Natural killer cell (primary cell): Measurements from ENCODE around the gene IGF1R. TPM values are rescaled to one million over a fixed set of nuclear protein-coding genes. Genes with fewer than 3 reads are reported as not detected.

ENCODE experiments used
- ATAC-seq, 3 donors: fragments of 150-1000 bp in 2 of 3; fragments of 200-7000 bp in 1 of 3; cut with Tn5 transposase; 1 replicate in 1 of 3; 2 replicates in 2 of 3; pipeline ENCODE4 v1.10.0; 2021; ENCODE audit warnings: mild to moderate bottlenecking in 2 of 3, moderate library complexity in 2 of 3
- DNase-seq, 2 donors: peaks; one replicate each; pipeline versions ENCODE4 v3.0.0 to v3.0.0-alpha.2; 2013 to 2021; ENCODE audit warnings: mixed read lengths in 1 of 2
- H3K27ac ChIP-seq: one replicate; pipeline ENCODE4 v1.5.1; 2013; ENCODE audit warnings: mild to moderate bottlenecking, low read length
- H3K27me3 ChIP-seq: one replicate; pipeline ENCODE4 v1.6.1; 2013; ENCODE audit warnings: low read length; ENCODE audit not compliant: control insufficient read depth, insufficient read depth
- H3K36me3 ChIP-seq: one replicate; pipeline ENCODE4 v1.6.1; 2013; ENCODE audit warnings: low read length; ENCODE audit not compliant: control insufficient read depth, insufficient read depth
- H3K4me1 ChIP-seq: one replicate; pipeline ENCODE4 v1.6.1; 2013; ENCODE audit warnings: low read length; ENCODE audit not compliant: control insufficient read depth, insufficient read depth
- H3K4me3 ChIP-seq: one replicate; pipeline ENCODE4 v1.5.1; 2013; ENCODE audit warnings: low read length
- H3K9me3 ChIP-seq: one replicate; pipeline ENCODE4 v1.6.1; 2013; ENCODE audit warnings: low read length; ENCODE audit not compliant: control insufficient read depth, insufficient read depth
- H3K27ac Mint-ChIP-seq, 2 donors: one replicate each; pipeline ENCODE4 v1.8.0; 2022; ENCODE audit warnings: mild to moderate bottlenecking in 2 of 2, mixed read lengths in 2 of 2, moderate library complexity in 1 of 2
- H3K27me3 Mint-ChIP-seq, 2 donors: one replicate each; pipeline ENCODE4 v1.8.0; 2022; ENCODE audit warnings: low read depth in 2 of 2, mixed read lengths in 2 of 2
- H3K36me3 Mint-ChIP-seq: one replicate; pipeline ENCODE4 v1.8.0; 2022; ENCODE audit warnings: mixed read lengths
- H3K4me1 Mint-ChIP-seq, 2 donors: one replicate each; pipeline ENCODE4 v1.8.0; 2022; ENCODE audit warnings: mixed read lengths in 2 of 2
- H3K4me3 Mint-ChIP-seq: one replicate; pipeline ENCODE4 v1.8.0; 2022; ENCODE audit warnings: mild to moderate bottlenecking, moderate library complexity, mixed read lengths
- H3K9me3 Mint-ChIP-seq, 2 donors: one replicate each; pipeline ENCODE4 v1.8.0; 2022; ENCODE audit warnings: mixed read lengths in 2 of 2
- CTCF ChIP-seq: fragments of 200-600 bp; IDR thresholded peaks from one replicate; pipeline ENCODE4 v1.8.0; 2022; ENCODE audit warnings: antibody characterized with exemption
- WGBS: methylation state at CpG from one replicate; pipeline ENCODE4 v1.1.7; 2013; ENCODE audit warnings: missing lambda C conversion rate; ENCODE audit not compliant: insufficient coverage; 5-methylcytosine and 5-hydroxymethylcytosine counted together
- intact Hi-C: fragments of 100-400 bp; cut with micrococcal nuclease; formaldehyde crosslinking; loops from one replicate; pipeline ENCODE4 v1.14.2; 2022
- total RNA-seq, 4 donors: library from RNA; stranded (reverse); fragments of 120-200 nt in 1 of 4; gene quantifications; one replicate each; pipeline versions ENCODE4 v1.2.3 to v1.2.4, GENCODE V29; 2013 to 2022

The IGF1R gene
- total RNA-seq, 3 donors from 2014 or later (not counting 1 experiment from before 2014, with no cell fraction given) = 47.3 to 50.7 (median 49.0) TPM

- Mint-ChIP-seq H3K9me3 (no peaks in the 10 kb centered on the region), H3K4me1 (peaks cover 36 to 58% of the 10 kb centered on the region in 2 donors), H3K27me3 (no peaks in the 10 kb centered on the region), H3K27ac (no peak overlapping the region), H3K36me3 (no peaks in the 10 kb centered on the region), H3K4me3 (no peak overlapping the region)
- Histone ChIP-seq H3K9me3 (no peaks in the 10 kb centered on the region), H3K36me3 (no peaks in the 10 kb centered on the region), H3K4me3 (no peak overlapping the region), H3K4me1 (peaks cover 13% of the 10 kb centered on the region), H3K27ac (no peak overlapping the region), H3K27me3 (no peaks in the 10 kb centered on the region)
- WGBS = 81% methylated on average over 7 of the region's 11 CpGs
- ATAC-seq (no peak), DNase-seq (no peak)
- intact Hi-C loops = no loop called here
- TF ChIP-seq CTCF = no peak
These were observed 51.5 kb downstream of the IGF1R start for GRCh38 chr15:98699591-98700424.

GRCh38 chr15:98700519-98700918 is 52.2 kb downstream of the IGF1R start:
- DNase-seq (peak in 1 of 2 donors; percentile 15), ATAC-seq (no peak)
- Histone ChIP-seq H3K4me1 (peaks cover 16% of the 10 kb centered on the region), H3K27ac (no peak overlapping the region), H3K4me3 (no peak overlapping the region), H3K9me3 (no peaks in the 10 kb centered on the region), H3K27me3 (no peaks in the 10 kb centered on the region), H3K36me3 (no peaks in the 10 kb centered on the region)
- Mint-ChIP-seq H3K36me3 (no peaks in the 10 kb centered on the region), H3K4me3 (no peak overlapping the region), H3K27me3 (no peaks in the 10 kb centered on the region), H3K27ac (no peak overlapping the region), H3K9me3 (no peaks in the 10 kb centered on the region), H3K4me1 (peaks cover 33 to 52% of the 10 kb centered on the region in 2 donors)
- 83% methylated on average over 6 of the region's 6 CpGs for WGBS
- no peak for TF ChIP-seq CTCF
- intact Hi-C loops = no loop called here

- 32% methylated on average over 5 of the region's 6 CpGs for WGBS
- H3K4me3 Mint-ChIP-seq = no peak overlapping the region
These were observed 54.9 kb downstream of the IGF1R start for GRCh38 chr15:98703126-98703685.

More at GRCh38 chr15:98703126-98703685, 54.9 kb downstream of the IGF1R start:
- no peaks in the 10 kb centered on the region for H3K9me3 ChIP-seq
- ATAC-seq = no peak
- peaks cover 21 to 43% of the 10 kb centered on the region in 2 donors for H3K4me1 Mint-ChIP-seq
- H3K9me3 Mint-ChIP-seq = no peaks in the 10 kb centered on the region
- peaks cover 16% of the 10 kb centered on the region for H3K4me1 ChIP-seq
- no peak overlapping the region for H3K27ac ChIP-seq
- peak overlapping the region; percentile 22 to 57 for H3K27ac Mint-ChIP-seq
- no peak overlapping the region for H3K4me3 ChIP-seq
- intact Hi-C loops = no loop called here
- H3K36me3 ChIP-seq = peaks cover 4% of the 10 kb centered on the region
- H3K36me3 Mint-ChIP-seq = no peaks in the 10 kb centered on the region
- TF ChIP-seq CTCF = no peak
- no peaks in the 10 kb centered on the region for H3K27me3 ChIP-seq
- DNase-seq = no peak
- no peaks in the 10 kb centered on the region for H3K27me3 Mint-ChIP-seq
